Activated T-cell treated with anti-CD3 and anti-CD28 coated beads for 48 hours (primary cell): ENCODE measurements around the gene REEP3.
"Not testable (repeated sequence)": the region's sequence is repeated elsewhere in the genome, so short reads cannot be mapped to it uniquely, and the experiment has no call there.

Experiments
- DNase-seq: peaks from one replicate; pipeline ENCODE4 v3.0.0-alpha.2; 2020; ENCODE audit warnings: low read depth

REEP3 gene, protein sequence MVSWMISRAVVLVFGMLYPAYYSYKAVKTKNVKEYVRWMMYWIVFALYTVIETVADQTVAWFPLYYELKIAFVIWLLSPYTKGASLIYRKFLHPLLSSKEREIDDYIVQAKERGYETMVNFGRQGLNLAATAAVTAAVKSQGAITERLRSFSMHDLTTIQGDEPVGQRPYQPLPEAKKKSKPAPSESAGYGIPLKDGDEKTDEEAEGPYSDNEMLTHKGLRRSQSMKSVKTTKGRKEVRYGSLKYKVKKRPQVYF

GRCh38 chr10:63520500-63521415 lies at the start of gene REEP3:
TSS of gene REEP3 (plus strand) at chr10:63521401. CDS start at chr10:63521546, 145 bp downstream.
- DNase-seq = no peak

DNA sequence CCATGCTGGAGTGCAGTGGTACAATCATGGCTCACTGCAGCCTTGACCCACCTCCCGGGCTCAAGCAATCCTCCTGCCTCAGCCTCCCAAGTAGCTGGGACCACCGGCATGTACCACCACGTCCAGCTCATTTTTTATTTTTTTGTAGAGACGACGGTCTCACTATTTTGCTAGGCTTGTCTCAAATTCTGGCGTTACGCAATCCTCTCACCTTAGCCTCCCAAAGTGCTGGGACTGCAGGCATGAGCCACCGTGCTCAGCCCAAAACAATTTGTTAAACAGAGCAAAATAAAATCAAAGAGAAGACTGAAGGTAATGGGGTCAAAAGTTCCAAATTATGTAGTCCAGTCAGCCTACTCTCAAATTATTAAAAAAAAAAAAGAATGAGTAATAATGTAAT lies 46.7 kb upstream of the REEP3 start:
- no peak for DNase-seq

- DNase-seq = no peak
Measured at GRCh38 chr10:63477927-63478326, 43.3 kb upstream of the REEP3 start.

DNA sequence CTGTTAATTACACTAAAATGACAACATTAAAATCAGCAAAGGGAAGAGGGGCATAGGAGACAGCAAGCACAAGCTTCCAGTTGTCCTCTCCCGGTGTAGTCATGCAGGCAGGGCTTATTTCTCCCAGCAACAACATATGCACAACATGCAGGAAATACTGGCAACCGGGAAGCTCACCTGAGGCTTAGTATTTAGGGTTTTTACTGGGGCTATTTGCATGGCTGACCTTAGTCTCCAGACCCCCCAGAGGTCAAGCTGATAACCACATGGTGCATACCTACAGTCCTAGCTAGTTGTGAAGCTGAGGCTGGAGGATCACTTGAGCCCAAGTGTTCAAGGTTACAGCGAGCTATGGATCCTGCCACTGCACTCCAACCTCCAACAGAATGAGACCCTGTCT lies 42.6 kb upstream of the REEP3 start:
- DNase-seq = no peak

- no peak for DNase-seq
Measured at GRCh38 chr10:63480237-63480636, 41.0 kb upstream of the REEP3 start.

- no peak for DNase-seq
Measured at GRCh38 chr10:63481815-63482421, 39.3 kb upstream of the REEP3 start.

DNA sequence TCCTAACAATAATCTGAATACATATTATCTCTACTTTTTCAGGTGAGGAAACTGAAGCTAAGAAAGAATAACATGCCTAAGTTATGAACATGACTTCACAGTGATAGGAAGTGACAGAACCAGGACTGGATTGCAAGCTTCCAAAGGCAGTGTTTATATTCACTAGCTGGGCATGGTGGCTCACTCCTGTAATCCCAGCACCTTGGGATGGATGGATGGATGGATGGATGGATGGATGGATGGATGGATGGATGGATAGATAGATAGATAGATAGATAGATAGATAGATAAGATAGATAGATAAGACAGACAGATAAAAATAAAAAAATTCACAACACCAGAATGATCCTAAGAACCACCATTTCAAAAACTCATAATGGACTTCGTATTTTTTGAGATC lies 37.2 kb upstream of the REEP3 start:
- DNase-seq = no peak

- DNase-seq = no peak
Measured at GRCh38 chr10:63487990-63488389, 33.2 kb upstream of the REEP3 start.

- DNase-seq = no peak
Measured at GRCh38 chr10:63489838-63490237, 31.4 kb upstream of the REEP3 start.

GRCh38 chr10:63491588-63492316 lies 29.4 kb upstream of the REEP3 start:
- DNase-seq = no peak

- not testable (repeated sequence) for DNase-seq
Measured at GRCh38 chr10:63492317-63492690, 28.9 kb upstream of the REEP3 start.

- DNase-seq = no peak
Measured at GRCh38 chr10:63493004-63493403, 28.2 kb upstream of the REEP3 start.

DNA sequence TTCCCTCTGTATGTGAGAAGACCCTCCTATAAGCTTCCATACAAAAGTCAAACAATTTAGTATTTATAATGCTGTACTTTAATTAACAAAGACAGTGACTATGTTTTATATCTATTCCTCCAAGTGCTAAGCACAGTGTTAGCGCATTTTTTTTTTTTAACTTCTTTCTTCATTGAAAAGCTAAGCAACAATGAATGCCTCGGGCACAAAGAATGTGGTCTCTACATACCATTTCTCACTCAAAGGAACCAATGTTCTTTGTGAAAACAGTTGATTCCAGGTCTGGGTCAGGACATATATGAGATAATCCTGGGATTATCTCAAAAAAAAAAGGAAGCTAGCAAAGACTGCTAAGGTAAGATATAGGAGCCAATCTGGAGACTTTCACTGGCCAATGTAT lies 26.2 kb upstream of the REEP3 start:
- DNase-seq = no peak

- DNase-seq = no peak
Measured at GRCh38 chr10:63496561-63496960, 24.6 kb upstream of the REEP3 start.

DNA sequence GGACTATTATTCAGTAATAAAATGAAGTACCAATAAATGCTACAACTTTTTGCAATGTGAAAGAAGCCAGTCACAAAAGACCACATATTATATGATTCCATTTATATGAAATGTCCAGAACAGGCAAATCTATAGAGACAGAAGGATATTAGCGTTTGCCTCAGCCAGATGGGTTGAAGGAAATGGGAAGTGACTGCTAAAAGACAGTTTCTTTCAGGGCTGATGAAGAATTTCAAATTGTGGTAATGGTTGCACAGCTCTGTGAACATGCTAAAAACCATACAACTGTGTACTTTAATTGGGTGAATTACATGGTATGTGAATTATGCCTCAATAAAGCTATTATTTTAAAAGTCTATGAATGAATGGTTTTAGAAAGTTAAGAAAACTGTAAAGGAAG lies 23.9 kb upstream of the REEP3 start:
- DNase-seq = no peak

DNA sequence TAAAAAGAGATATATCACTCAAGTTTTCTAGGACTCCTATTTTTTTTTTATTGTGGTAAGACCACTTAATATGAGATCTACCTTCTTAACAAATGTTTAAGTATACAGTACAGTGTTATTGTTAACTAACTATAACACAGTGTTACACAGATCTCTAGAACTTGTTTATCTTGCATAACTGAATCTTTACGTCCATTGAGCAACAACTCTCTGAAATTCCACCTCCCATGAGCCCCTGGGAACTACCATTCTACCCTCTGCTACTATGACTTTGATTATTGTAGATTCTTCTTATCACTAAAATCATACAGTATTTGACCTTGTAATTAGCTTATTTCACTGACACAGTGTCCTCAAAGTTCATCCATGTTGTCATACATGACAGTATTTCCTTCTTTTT lies 22.5 kb upstream of the REEP3 start:
- no peak for DNase-seq

DNA sequence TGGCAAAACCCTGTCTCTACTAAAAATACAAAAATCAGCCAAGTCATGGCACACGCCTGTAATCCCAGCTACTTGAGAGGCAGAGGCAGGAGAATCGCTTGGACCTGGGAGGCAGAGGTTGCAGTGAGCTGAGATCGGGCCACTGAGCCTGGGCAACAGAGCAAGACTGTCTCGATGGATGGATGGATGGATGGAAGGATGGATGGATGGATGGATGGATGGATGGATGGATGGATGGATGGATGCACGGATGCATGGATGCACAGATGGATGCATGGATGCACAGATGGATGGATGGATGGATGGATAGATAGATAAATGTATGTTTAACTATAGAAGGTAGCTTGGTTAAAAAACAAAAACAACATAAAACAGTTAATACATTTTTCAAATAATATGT lies 20.6 kb upstream of the REEP3 start:
- not testable (repeated sequence) for DNase-seq

DNA sequence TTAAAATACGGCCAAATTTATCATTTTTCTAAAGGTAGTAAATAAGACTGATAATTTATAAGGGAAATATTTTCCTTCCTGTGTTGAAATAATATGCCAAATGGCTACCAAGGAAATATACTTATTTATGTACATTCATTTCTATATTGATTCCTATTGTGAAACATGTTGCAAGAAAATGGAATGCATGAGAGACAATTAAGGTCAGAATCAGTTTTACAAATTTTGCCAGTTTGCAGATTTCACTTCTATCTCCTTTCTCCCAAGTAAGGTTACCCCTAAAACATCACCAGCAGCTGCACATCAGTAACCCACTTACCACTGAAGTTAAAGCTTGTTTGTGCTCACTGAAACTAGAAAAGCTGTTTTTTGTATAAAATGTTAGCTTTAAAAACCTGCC lies 19.2 kb upstream of the REEP3 start:
- DNase-seq = no peak

- DNase-seq = no peak
Measured at GRCh38 chr10:63502832-63503231, 18.4 kb upstream of the REEP3 start.

DNA sequence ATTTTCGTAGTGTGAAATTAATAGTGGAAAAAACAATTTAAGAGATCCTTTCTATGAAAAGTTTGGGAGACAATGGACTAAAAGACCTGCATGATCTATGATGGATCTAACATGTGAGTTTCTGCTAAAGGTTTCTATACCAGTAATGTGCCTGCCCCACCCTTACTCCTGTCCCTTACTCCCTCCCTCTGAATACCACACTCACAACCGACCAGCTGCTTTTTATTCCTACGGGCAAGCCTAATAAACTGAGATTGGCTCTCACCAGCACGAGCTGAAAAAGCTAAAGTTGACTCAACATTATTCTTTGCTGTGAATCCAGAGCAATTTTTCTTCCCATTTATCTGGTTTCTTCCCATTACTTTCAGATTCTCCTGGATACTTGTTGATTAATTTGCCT lies 17.8 kb upstream of the REEP3 start:
- no peak for DNase-seq

GRCh38 chr10:63504145-63504881 lies 16.9 kb upstream of the REEP3 start:
- DNase-seq = no peak

GRCh38 chr10:63505562-63505961 lies 15.6 kb upstream of the REEP3 start:
- DNase-seq = no peak
